ENCODE data around the gene DDX3Y.

DDX3Y gene

GRCh38 chrY:12904618-12905516 is at the start of gene DDX3Y:
TSS of gene DDX3Y (plus strand) at chrY:12904868. CDS start at chrY:12904937, 69 bp downstream.
- H3K4me1 ChIP-seq (ENCODE audit: control insufficient read depth in 5 of 5, insufficient read depth in 5 of 5, low read length in 5 of 5), result no peaks in the 10 kb centered on the region
- no peaks in the 10 kb centered on the region for H3K36me3 ChIP-seq (ENCODE audit: control insufficient read depth in 5 of 5, insufficient read depth in 5 of 5, low read length in 5 of 5)
- no peak within 1 kb of the TSS for H3K4me3 ChIP-seq (ENCODE audit: low read depth in 1 of 5, low read length in 5 of 5)
- no peaks in the 10 kb centered on the region for H3K27me3 ChIP-seq (ENCODE audit: control insufficient read depth in 5 of 5, insufficient read depth in 4 of 5, low read length in 5 of 5)
- H3K9me3 ChIP-seq (ENCODE audit: control insufficient read depth in 5 of 5, low read length in 5 of 5), result no peaks in the 10 kb centered on the region
- no peak within 1 kb of the TSS for H3K27ac ChIP-seq (ENCODE audit: low read depth, low read length)
- no peak within 1 kb of the TSS for H3K9ac ChIP-seq (ENCODE audit: low read length in 5 of 5)

GRCh38 chrY:12855791-12856275 is 48.8 kb upstream of the DDX3Y start:
- no peaks in the 10 kb centered on the region for H3K36me3 ChIP-seq (ENCODE audit: control insufficient read depth in 5 of 5, insufficient read depth in 5 of 5, low read length in 5 of 5)
- no peak overlapping the region for H3K4me3 ChIP-seq (ENCODE audit: low read depth in 1 of 5, low read length in 5 of 5)
- H3K9ac ChIP-seq (ENCODE audit: low read length in 5 of 5), result no peak overlapping the region
- H3K4me1 ChIP-seq (ENCODE audit: control insufficient read depth in 5 of 5, insufficient read depth in 5 of 5, low read length in 5 of 5), result no peaks in the 10 kb centered on the region
- H3K27me3 ChIP-seq (ENCODE audit: control insufficient read depth in 5 of 5, insufficient read depth in 4 of 5, low read length in 5 of 5), result no peaks in the 10 kb centered on the region
- no peak overlapping the region for H3K27ac ChIP-seq (ENCODE audit: low read depth, low read length)
- H3K9me3 ChIP-seq (ENCODE audit: control insufficient read depth in 5 of 5, low read length in 5 of 5), result no peaks in the 10 kb centered on the region

GRCh38 chrY:12867960-12868359 is 36.7 kb upstream of the DDX3Y start:
- Histone ChIP-seq H3K27ac (ENCODE audit: low read depth, low read length) (no peak overlapping the region), H3K27me3 (ENCODE audit: control insufficient read depth in 5 of 5, insufficient read depth in 4 of 5, low read length in 5 of 5) (no peaks in the 10 kb centered on the region), H3K9ac (ENCODE audit: low read length in 5 of 5) (no peak overlapping the region), H3K9me3 (ENCODE audit: control insufficient read depth in 5 of 5, low read length in 5 of 5) (no peaks in the 10 kb centered on the region), H3K4me1 (ENCODE audit: control insufficient read depth in 5 of 5, insufficient read depth in 5 of 5, low read length in 5 of 5) (no peaks in the 10 kb centered on the region), H3K4me3 (ENCODE audit: low read depth in 1 of 5, low read length in 5 of 5) (no peak overlapping the region), H3K36me3 (ENCODE audit: control insufficient read depth in 5 of 5, insufficient read depth in 5 of 5, low read length in 5 of 5) (no peaks in the 10 kb centered on the region)

- Histone ChIP-seq H3K27ac (ENCODE audit: low read depth, low read length) (no peak overlapping the region), H3K4me1 (ENCODE audit: control insufficient read depth in 5 of 5, insufficient read depth in 5 of 5, low read length in 5 of 5) (no peaks in the 10 kb centered on the region), H3K4me3 (ENCODE audit: low read depth in 1 of 5, low read length in 5 of 5) (no peak overlapping the region), H3K36me3 (ENCODE audit: control insufficient read depth in 5 of 5, insufficient read depth in 5 of 5, low read length in 5 of 5) (no peaks in the 10 kb centered on the region), H3K9me3 (ENCODE audit: control insufficient read depth in 5 of 5, low read length in 5 of 5) (no peaks in the 10 kb centered on the region), H3K9ac (ENCODE audit: low read length in 5 of 5) (no peak overlapping the region), H3K27me3 (ENCODE audit: control insufficient read depth in 5 of 5, insufficient read depth in 4 of 5, low read length in 5 of 5) (no peaks in the 10 kb centered on the region)
Observed at GRCh38 chrY:12896973-12897372, 7.7 kb upstream of the DDX3Y start.

- no peak overlapping the region for H3K9ac ChIP-seq (ENCODE audit: low read length in 5 of 5)
Observed at GRCh38 chrY:12898604-12899003, 6.1 kb upstream of the DDX3Y start.

GRCh38 chrY:12905517-12905872 is 827 bp downstream of the DDX3Y start:
- Histone ChIP-seq H3K4me3 (ENCODE audit: low read depth in 1 of 5, low read length in 5 of 5) (no peak overlapping the region), H3K9ac (ENCODE audit: low read length in 5 of 5) (no peak overlapping the region), H3K27ac (ENCODE audit: low read depth, low read length) (no peak overlapping the region), H3K9me3 (ENCODE audit: control insufficient read depth in 5 of 5, low read length in 5 of 5) (no peaks in the 10 kb centered on the region), H3K36me3 (ENCODE audit: control insufficient read depth in 5 of 5, insufficient read depth in 5 of 5, low read length in 5 of 5) (no peaks in the 10 kb centered on the region), H3K4me1 (ENCODE audit: control insufficient read depth in 5 of 5, insufficient read depth in 5 of 5, low read length in 5 of 5) (no peaks in the 10 kb centered on the region), H3K27me3 (ENCODE audit: control insufficient read depth in 5 of 5, insufficient read depth in 4 of 5, low read length in 5 of 5) (no peaks in the 10 kb centered on the region)

More at GRCh38 chrY:12898604-12899003, 6.1 kb upstream of the DDX3Y start:
- Histone ChIP-seq H3K9me3 (ENCODE audit: control insufficient read depth in 5 of 5, low read length in 5 of 5) (no peaks in the 10 kb centered on the region), H3K36me3 (ENCODE audit: control insufficient read depth in 5 of 5, insufficient read depth in 5 of 5, low read length in 5 of 5) (no peaks in the 10 kb centered on the region), H3K27ac (ENCODE audit: low read depth, low read length) (no peak overlapping the region), H3K27me3 (ENCODE audit: control insufficient read depth in 5 of 5, insufficient read depth in 4 of 5, low read length in 5 of 5) (no peaks in the 10 kb centered on the region), H3K4me3 (ENCODE audit: low read depth in 1 of 5, low read length in 5 of 5) (no peak overlapping the region), H3K4me1 (ENCODE audit: control insufficient read depth in 5 of 5, insufficient read depth in 5 of 5, low read length in 5 of 5) (no peaks in the 10 kb centered on the region)

GRCh38 chrY:12905895-12906294 is 1.2 kb downstream of the DDX3Y start:
- H3K9me3 ChIP-seq (ENCODE audit: control insufficient read depth in 5 of 5, low read length in 5 of 5), result no peaks in the 10 kb centered on the region
- no peak overlapping the region for H3K4me3 ChIP-seq (ENCODE audit: low read depth in 1 of 5, low read length in 5 of 5)
- no peaks in the 10 kb centered on the region for H3K4me1 ChIP-seq (ENCODE audit: control insufficient read depth in 5 of 5, insufficient read depth in 5 of 5, low read length in 5 of 5)
- no peak overlapping the region for H3K27ac ChIP-seq (ENCODE audit: low read depth, low read length)
- no peaks in the 10 kb centered on the region for H3K36me3 ChIP-seq (ENCODE audit: control insufficient read depth in 5 of 5, insufficient read depth in 5 of 5, low read length in 5 of 5)
- H3K27me3 ChIP-seq (ENCODE audit: control insufficient read depth in 5 of 5, insufficient read depth in 4 of 5, low read length in 5 of 5), result no peaks in the 10 kb centered on the region
- H3K9ac ChIP-seq (ENCODE audit: low read length in 5 of 5), result no peak overlapping the region

- Histone ChIP-seq H3K27ac (ENCODE audit: low read depth, low read length) (no peak overlapping the region), H3K9me3 (ENCODE audit: control insufficient read depth in 5 of 5, low read length in 5 of 5) (no peaks in the 10 kb centered on the region), H3K4me1 (ENCODE audit: control insufficient read depth in 5 of 5, insufficient read depth in 5 of 5, low read length in 5 of 5) (no peaks in the 10 kb centered on the region), H3K4me3 (ENCODE audit: low read depth in 1 of 5, low read length in 5 of 5) (no peak overlapping the region), H3K9ac (ENCODE audit: low read length in 5 of 5) (no peak overlapping the region), H3K27me3 (ENCODE audit: control insufficient read depth in 5 of 5, insufficient read depth in 4 of 5, low read length in 5 of 5) (no peaks in the 10 kb centered on the region), H3K36me3 (ENCODE audit: control insufficient read depth in 5 of 5, insufficient read depth in 5 of 5, low read length in 5 of 5) (no peaks in the 10 kb centered on the region)
Observed at GRCh38 chrY:12913541-12913940, 8.9 kb downstream of the DDX3Y start.

- H3K9me3 ChIP-seq (ENCODE audit: control insufficient read depth in 5 of 5, low read length in 5 of 5), result no peaks in the 10 kb centered on the region
- no peak overlapping the region for H3K27ac ChIP-seq (ENCODE audit: low read depth, low read length)
- no peak overlapping the region for H3K9ac ChIP-seq (ENCODE audit: low read length in 5 of 5)
- H3K36me3 ChIP-seq (ENCODE audit: control insufficient read depth in 5 of 5, insufficient read depth in 5 of 5, low read length in 5 of 5), result no peaks in the 10 kb centered on the region
- H3K4me3 ChIP-seq (ENCODE audit: low read depth in 1 of 5, low read length in 5 of 5), result no peak overlapping the region
- no peaks in the 10 kb centered on the region for H3K4me1 ChIP-seq (ENCODE audit: control insufficient read depth in 5 of 5, insufficient read depth in 5 of 5, low read length in 5 of 5)
- no peaks in the 10 kb centered on the region for H3K27me3 ChIP-seq (ENCODE audit: control insufficient read depth in 5 of 5, insufficient read depth in 4 of 5, low read length in 5 of 5)
Observed at GRCh38 chrY:12928043-12928442, 23.4 kb downstream of the DDX3Y start.

- Histone ChIP-seq H3K4me1 (ENCODE audit: control insufficient read depth in 5 of 5, insufficient read depth in 5 of 5, low read length in 5 of 5) (no peaks in the 10 kb centered on the region), H3K27ac (ENCODE audit: low read depth, low read length) (no peak overlapping the region), H3K9me3 (ENCODE audit: control insufficient read depth in 5 of 5, low read length in 5 of 5) (no peaks in the 10 kb centered on the region), H3K4me3 (ENCODE audit: low read depth in 1 of 5, low read length in 5 of 5) (no peak overlapping the region), H3K36me3 (ENCODE audit: control insufficient read depth in 5 of 5, insufficient read depth in 5 of 5, low read length in 5 of 5) (no peaks in the 10 kb centered on the region), H3K9ac (ENCODE audit: low read length in 5 of 5) (no peak overlapping the region), H3K27me3 (ENCODE audit: control insufficient read depth in 5 of 5, insufficient read depth in 4 of 5, low read length in 5 of 5) (no peaks in the 10 kb centered on the region)
Observed at GRCh38 chrY:12941725-12942687, 37.3 kb downstream of the DDX3Y start.

Data from subcutaneous abdominal adipose tissue (tissue), 5 donors.